Liver (tissue), 2 donors: ENCODE results near the gene TXNDC16.

Experiments
- TF ChIP-seq, protein P1 (sequence below): IDR thresholded peaks from 2 replicates; pipeline ENCODE4 v1.6.1; 2016; ENCODE audit warnings: antibody characterized with exemption
- TF ChIP-seq, protein P2 (sequence below): fragments of 150-350 bp; IDR thresholded peaks from 2 replicates; pipeline ENCODE4 v1.5.1; 2017; ENCODE audit warnings: improper control_type of control experiment, low read depth, low read length; ENCODE audit not compliant: missing input control
- TF ChIP-seq, protein P3 (sequence below): IDR thresholded peaks from 2 replicates; pipeline ENCODE4 v1.6.1; 2016; ENCODE audit warnings: antibody characterized with exemption, mild to moderate bottlenecking
- donor health status: healthy.

DNA sequence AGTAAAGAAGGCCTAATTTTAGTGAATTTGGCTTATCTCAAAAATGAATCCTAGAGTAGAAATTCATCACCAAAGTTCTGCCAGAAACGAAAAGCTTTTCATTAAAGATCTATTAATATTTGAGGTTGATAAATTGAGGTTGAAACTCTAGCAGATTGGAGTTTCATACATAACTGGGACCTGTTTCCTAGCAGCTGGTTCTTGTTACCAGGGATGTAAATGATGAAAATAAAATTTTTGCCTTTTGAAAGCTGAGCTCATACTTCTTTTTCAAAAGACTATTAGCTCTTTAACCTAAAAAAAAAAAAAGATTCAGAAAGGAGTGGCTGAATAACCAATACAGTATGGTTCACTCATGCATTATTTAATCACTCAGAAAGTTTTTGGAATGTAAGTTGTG, 139.9 kb downstream of the TXNDC16 start:
- TF ChIP-seq, protein P1, sequence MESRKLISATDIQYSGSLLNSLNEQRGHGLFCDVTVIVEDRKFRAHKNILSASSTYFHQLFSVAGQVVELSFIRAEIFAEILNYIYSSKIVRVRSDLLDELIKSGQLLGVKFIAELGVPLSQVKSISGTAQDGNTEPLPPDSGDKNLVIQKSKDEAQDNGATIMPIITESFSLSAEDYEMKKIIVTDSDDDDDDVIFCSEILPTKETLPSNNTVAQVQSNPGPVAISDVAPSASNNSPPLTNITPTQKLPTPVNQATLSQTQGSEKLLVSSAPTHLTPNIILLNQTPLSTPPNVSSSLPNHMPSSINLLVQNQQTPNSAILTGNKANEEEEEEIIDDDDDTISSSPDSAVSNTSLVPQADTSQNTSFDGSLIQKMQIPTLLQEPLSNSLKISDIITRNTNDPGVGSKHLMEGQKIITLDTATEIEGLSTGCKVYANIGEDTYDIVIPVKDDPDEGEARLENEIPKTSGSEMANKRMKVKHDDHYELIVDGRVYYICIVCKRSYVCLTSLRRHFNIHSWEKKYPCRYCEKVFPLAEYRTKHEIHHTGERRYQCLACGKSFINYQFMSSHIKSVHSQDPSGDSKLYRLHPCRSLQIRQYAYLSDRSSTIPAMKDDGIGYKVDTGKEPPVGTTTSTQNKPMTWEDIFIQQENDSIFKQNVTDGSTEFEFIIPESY = no peak
- TF ChIP-seq, protein P2, sequence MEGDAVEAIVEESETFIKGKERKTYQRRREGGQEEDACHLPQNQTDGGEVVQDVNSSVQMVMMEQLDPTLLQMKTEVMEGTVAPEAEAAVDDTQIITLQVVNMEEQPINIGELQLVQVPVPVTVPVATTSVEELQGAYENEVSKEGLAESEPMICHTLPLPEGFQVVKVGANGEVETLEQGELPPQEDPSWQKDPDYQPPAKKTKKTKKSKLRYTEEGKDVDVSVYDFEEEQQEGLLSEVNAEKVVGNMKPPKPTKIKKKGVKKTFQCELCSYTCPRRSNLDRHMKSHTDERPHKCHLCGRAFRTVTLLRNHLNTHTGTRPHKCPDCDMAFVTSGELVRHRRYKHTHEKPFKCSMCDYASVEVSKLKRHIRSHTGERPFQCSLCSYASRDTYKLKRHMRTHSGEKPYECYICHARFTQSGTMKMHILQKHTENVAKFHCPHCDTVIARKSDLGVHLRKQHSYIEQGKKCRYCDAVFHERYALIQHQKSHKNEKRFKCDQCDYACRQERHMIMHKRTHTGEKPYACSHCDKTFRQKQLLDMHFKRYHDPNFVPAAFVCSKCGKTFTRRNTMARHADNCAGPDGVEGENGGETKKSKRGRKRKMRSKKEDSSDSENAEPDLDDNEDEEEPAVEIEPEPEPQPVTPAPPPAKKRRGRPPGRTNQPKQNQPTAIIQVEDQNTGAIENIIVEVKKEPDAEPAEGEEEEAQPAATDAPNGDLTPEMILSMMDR = no peak
- TF ChIP-seq, protein P3, sequence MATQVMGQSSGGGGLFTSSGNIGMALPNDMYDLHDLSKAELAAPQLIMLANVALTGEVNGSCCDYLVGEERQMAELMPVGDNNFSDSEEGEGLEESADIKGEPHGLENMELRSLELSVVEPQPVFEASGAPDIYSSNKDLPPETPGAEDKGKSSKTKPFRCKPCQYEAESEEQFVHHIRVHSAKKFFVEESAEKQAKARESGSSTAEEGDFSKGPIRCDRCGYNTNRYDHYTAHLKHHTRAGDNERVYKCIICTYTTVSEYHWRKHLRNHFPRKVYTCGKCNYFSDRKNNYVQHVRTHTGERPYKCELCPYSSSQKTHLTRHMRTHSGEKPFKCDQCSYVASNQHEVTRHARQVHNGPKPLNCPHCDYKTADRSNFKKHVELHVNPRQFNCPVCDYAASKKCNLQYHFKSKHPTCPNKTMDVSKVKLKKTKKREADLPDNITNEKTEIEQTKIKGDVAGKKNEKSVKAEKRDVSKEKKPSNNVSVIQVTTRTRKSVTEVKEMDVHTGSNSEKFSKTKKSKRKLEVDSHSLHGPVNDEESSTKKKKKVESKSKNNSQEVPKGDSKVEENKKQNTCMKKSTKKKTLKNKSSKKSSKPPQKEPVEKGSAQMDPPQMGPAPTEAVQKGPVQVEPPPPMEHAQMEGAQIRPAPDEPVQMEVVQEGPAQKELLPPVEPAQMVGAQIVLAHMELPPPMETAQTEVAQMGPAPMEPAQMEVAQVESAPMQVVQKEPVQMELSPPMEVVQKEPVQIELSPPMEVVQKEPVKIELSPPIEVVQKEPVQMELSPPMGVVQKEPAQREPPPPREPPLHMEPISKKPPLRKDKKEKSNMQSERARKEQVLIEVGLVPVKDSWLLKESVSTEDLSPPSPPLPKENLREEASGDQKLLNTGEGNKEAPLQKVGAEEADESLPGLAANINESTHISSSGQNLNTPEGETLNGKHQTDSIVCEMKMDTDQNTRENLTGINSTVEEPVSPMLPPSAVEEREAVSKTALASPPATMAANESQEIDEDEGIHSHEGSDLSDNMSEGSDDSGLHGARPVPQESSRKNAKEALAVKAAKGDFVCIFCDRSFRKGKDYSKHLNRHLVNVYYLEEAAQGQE = no peak
